Endothelial cell (in vitro differentiated cells): ENCODE measurements around the gene ATP7A. TPM values are rescaled to one million over a fixed set of nuclear protein-coding genes. Genes with fewer than 3 reads are reported as not detected.
"Not testable (repeated sequence)": the region's sequence is repeated elsewhere in the genome, so short reads cannot be mapped to it uniquely, and the experiment has no call there.

Experiments
- DNase-seq: peaks from one replicate; pipeline ENCODE4 v3.0.0; 2021; ENCODE audit warnings: low spot score
- H3K27ac Mint-ChIP-seq: one replicate; pipeline ENCODE4 v1.8.0; 2021; ENCODE audit warnings: mixed read lengths, inconsistent platforms; ENCODE audit not compliant: unreplicated experiment
- H3K27me3 Mint-ChIP-seq: one replicate; pipeline ENCODE4 v1.8.0; 2021; ENCODE audit warnings: mild to moderate bottlenecking, moderate library complexity, mixed read lengths, inconsistent platforms; ENCODE audit not compliant: unreplicated experiment
- H3K36me3 Mint-ChIP-seq: one replicate; pipeline ENCODE4 v1.8.0; 2021; ENCODE audit warnings: mild to moderate bottlenecking, low read depth, mixed read lengths, inconsistent platforms; ENCODE audit not compliant: unreplicated experiment
- H3K4me1 Mint-ChIP-seq: one replicate; pipeline ENCODE4 v1.8.0; 2021; ENCODE audit warnings: mild to moderate bottlenecking, mixed read lengths, inconsistent platforms; ENCODE audit not compliant: unreplicated experiment
- H3K4me3 Mint-ChIP-seq: one replicate; pipeline ENCODE4 v1.8.0; 2021; ENCODE audit warnings: mild to moderate bottlenecking, mixed read lengths, inconsistent platforms; ENCODE audit not compliant: unreplicated experiment
- H3K9me3 Mint-ChIP-seq: one replicate; pipeline ENCODE4 v1.8.0; 2021; ENCODE audit warnings: mixed read lengths, inconsistent platforms; ENCODE audit not compliant: unreplicated experiment
- total RNA-seq: library from RNA; stranded (reverse); fragmentation: NEBNext Ultra II Directional; extraction: Animal tissue kit (Norgen Biotek cat#: 25700); gene quantifications from one replicate; pipeline ENCODE4 v1.2.1, GENCODE V29; 2021; ENCODE audit not compliant: unreplicated experiment
- TF ChIP-seq, protein P1 (sequence below): fragments of 200-600 bp; sonication (generic); IDR thresholded peaks from one replicate; pipeline ENCODE4 v1.5.0; 2021; ENCODE audit warnings: antibody characterized with exemption; ENCODE audit not compliant: unreplicated experiment

ATP7A gene
- total RNA-seq, 1 donor from 2014 or later: 6.7 TPM

DNA sequence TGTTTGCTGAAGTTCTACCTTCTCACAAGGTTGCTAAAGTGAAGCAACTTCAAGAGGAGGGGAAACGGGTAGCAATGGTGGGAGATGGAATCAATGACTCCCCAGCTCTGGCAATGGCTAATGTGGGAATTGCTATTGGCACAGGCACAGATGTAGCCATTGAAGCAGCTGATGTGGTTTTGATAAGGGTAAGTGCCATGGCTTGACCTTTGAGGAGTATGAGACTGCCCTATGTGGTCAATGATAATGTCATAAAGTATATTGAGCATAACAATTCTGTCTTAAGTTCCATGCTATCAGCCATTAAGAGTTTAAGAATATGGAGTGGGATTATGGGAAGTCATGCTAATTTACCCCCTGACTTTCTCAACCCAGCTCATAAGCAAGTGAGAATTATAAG lies 132.1 kb downstream of the ATP7A start:
- no peak overlapping the region for H3K4me3 Mint-ChIP-seq
- no peak overlapping the region for H3K27ac Mint-ChIP-seq
- H3K36me3 Mint-ChIP-seq: peaks cover 2% of the 10 kb centered on the region
- no peaks in the 10 kb centered on the region for H3K27me3 Mint-ChIP-seq
- H3K9me3 Mint-ChIP-seq: no peaks in the 10 kb centered on the region
- TF ChIP-seq, protein P1, sequence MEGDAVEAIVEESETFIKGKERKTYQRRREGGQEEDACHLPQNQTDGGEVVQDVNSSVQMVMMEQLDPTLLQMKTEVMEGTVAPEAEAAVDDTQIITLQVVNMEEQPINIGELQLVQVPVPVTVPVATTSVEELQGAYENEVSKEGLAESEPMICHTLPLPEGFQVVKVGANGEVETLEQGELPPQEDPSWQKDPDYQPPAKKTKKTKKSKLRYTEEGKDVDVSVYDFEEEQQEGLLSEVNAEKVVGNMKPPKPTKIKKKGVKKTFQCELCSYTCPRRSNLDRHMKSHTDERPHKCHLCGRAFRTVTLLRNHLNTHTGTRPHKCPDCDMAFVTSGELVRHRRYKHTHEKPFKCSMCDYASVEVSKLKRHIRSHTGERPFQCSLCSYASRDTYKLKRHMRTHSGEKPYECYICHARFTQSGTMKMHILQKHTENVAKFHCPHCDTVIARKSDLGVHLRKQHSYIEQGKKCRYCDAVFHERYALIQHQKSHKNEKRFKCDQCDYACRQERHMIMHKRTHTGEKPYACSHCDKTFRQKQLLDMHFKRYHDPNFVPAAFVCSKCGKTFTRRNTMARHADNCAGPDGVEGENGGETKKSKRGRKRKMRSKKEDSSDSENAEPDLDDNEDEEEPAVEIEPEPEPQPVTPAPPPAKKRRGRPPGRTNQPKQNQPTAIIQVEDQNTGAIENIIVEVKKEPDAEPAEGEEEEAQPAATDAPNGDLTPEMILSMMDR: no peak
- no peak for DNase-seq
- no peaks in the 10 kb centered on the region for H3K4me1 Mint-ChIP-seq

DNA sequence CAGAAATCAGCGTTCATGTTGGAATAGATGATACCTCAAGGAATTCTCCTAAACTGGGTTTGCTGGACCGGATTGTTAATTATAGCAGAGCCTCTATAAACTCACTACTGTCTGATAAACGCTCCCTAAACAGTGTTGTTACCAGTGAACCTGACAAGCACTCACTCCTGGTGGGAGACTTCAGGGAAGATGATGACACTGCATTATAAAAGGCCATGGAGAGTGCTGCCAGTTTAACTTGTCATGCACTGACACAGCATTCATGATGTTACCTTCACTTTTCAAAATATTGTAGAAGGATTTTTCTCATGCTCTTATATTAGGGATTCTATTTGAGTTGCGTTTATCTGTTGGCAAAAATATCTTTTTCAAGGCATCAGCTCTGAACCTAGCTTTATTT lies 135.9 kb downstream of the ATP7A start:
- Mint-ChIP-seq H3K27ac (no peak overlapping the region), H3K36me3 (peaks cover 2% of the 10 kb centered on the region), H3K27me3 (no peaks in the 10 kb centered on the region), H3K9me3 (no peaks in the 10 kb centered on the region), H3K4me1 (no peaks in the 10 kb centered on the region), H3K4me3 (no peak overlapping the region)
- TF ChIP-seq, protein P1: no peak
- no peak for DNase-seq

DNA sequence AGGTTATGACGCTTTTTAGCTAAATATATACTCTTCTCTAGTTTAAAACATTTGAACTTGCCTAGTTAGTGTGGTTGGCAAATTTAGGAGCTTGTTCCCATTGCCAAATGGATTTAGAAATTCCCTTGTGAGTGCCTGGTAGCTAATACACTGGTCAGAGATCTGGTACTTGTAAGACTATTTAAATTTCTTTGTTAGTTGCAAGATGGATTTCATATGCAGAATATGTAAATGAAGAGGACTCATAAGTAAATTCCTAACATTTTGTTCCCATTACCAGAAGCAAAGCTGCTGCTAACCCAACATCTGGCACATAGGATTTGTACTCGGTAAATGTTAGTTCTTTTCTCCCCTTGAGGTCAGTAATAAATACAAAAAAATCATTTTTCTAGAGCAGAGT lies 137.6 kb downstream of the ATP7A start:
- Mint-ChIP-seq H3K27ac (no peak overlapping the region), H3K9me3 (no peaks in the 10 kb centered on the region), H3K27me3 (no peaks in the 10 kb centered on the region), H3K4me1 (no peaks in the 10 kb centered on the region), H3K36me3 (peaks cover 2% of the 10 kb centered on the region), H3K4me3 (no peak overlapping the region)
- TF ChIP-seq, protein P1: no peak
- DNase-seq: no peak

DNA sequence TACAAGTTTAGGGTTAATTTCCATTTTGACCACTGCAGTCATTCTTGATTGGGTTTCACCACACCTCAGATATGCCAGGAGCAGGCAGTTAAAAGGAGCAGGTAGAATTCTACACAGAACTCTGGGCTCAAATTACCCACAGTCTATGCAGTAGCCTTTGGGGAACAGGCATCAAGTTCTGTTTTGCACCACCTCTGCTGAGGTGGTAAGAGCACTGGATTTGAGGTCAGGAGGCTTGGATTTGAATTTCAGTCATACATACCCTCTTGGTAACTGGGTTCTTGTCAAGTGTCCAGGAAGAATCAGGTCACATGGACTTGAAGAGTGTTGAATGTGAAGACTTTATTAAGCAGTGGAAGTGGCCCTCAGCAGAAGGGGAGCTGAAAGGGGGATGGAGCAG lies 153.2 kb downstream of the ATP7A start:
- no peak for DNase-seq
- Mint-ChIP-seq H3K9me3 (no peaks in the 10 kb centered on the region), H3K27me3 (no peaks in the 10 kb centered on the region), H3K4me3 (no peak overlapping the region), H3K27ac (no peak overlapping the region), H3K36me3 (no peaks in the 10 kb centered on the region), H3K4me1 (no peaks in the 10 kb centered on the region)
- TF ChIP-seq, protein P1: no peak

DNA sequence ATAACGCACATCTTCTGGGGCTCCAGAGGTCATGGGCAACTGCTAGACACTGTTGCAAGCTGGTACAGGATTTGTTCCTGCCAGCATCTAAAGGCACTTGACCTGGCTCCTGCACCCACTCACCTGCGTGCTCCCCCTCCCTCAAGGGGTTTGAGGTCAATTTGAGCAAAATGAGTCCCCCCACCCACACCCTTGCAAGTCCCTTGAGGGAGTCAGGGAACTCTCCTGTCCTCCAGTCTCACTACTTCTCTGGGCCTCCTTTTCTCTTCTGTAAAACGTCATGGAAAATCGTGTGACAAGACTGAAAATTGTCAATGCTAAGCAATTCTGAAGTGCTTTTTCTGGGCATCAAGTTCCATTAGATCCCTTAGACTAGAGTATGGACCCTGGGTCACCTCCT lies 153.7 kb downstream of the ATP7A start:
- H3K36me3 Mint-ChIP-seq: peaks cover 3% of the 10 kb centered on the region
- DNase-seq: no peak
- no peaks in the 10 kb centered on the region for H3K9me3 Mint-ChIP-seq
- H3K27ac Mint-ChIP-seq: no peak overlapping the region
- H3K4me1 Mint-ChIP-seq: no peaks in the 10 kb centered on the region
- TF ChIP-seq, protein P1: no peak
- H3K4me3 Mint-ChIP-seq: no peak overlapping the region
- no peaks in the 10 kb centered on the region for H3K27me3 Mint-ChIP-seq

DNA sequence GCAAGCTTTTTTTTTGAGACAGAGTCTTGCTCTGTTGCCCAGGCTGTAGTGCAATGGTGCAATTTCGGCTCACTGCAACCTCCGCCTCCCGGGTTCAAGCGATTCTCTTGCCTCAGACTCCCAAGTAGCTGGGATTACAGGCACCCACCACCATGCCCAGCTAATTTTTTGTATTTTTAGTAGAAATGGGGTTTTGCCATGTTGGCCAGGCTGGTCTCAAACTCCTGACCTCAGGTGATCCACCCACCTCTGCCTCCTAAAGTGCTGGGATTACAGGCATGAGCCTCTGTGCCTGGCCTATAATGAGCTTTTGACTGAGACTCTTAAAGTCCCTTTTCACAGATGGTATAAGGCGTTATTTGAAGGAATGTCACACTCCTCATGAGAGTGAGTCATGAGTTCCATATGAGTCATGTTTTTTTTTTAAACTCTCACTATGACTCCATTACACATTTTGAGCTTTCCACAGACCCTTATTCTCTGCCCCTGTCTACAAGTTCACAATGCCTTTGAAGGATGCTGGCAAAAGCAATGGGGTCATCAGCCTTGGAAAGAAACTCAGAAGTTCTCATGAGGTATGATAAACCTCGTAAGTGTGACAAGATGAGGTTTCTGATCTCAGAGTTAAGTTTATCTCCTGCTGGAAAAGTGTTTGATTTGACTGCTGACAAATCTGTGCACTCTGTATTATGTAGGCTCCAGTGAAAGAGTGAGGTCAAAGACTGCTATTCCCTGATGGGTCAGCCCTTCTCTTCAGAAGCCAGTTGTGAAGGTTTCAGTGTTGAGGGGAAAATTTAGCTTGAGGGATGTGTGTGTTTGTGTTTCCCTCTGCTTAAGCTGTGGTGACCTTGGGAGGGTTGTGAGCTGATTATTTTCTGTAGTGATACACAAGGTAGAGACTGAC lies 154.5 kb downstream of the ATP7A start:
- H3K4me1 Mint-ChIP-seq, H3K36me3 Mint-ChIP-seq, H3K27me3 Mint-ChIP-seq, DNase-seq, H3K27ac Mint-ChIP-seq, H3K4me3 Mint-ChIP-seq, H3K9me3 Mint-ChIP-seq: not testable (repeated sequence)
